Suppressor macrophage treated with lipopolysaccharide for 4 hours (primary cell): Measurements from ENCODE around the gene GARS1.
"Not testable (repeated sequence)": the region's sequence is repeated elsewhere in the genome, so short reads cannot be mapped to it uniquely, and the experiment has no call there.

Source experiments
- DNase-seq: peaks from one replicate; pipeline ENCODE4 v3.0.0-alpha.2; 2020

GARS1 gene

DNA sequence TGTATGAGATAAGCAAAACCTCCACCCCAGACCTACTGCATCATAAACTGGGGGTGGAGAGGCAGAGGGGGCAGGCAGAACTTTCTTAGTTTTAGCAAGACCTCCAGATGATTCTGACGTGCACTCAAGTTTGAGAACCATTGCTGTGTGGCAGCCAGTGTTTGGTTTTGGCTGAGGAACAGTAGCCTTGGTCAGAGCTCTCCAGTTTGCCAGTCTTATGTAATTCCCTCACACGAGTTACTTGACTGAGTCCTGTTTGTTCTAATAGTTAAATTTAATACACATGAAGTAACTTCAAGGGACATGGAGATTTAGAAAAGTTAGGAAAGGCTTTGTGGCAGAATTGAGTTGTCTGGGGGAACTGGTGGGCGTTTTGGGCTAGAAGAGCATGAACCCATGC is 38.5 kb downstream of the GARS1 start:
- no peak for DNase-seq

DNA sequence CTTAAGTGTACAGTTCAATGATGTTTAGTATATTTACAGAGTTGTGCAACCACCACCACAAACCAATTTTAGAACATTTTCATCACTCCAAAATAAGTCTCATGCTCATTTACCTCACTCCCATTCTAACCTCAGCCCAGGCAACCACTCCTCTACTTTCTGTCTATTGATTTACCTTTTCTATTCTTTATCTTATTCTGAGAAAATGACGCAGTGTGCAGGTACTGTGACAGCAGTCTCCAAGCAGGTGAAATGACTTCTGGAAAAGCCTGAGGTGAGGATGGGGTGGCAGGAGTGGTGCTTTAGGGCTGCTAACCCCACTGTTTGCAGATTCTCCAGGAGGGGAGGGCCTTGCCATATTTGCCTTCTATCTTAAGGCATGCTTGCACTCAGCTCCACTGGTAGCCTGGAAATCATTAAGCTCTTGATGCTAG is 39.5 kb downstream of the GARS1 start:
- DNase-seq, result no peak

DNA sequence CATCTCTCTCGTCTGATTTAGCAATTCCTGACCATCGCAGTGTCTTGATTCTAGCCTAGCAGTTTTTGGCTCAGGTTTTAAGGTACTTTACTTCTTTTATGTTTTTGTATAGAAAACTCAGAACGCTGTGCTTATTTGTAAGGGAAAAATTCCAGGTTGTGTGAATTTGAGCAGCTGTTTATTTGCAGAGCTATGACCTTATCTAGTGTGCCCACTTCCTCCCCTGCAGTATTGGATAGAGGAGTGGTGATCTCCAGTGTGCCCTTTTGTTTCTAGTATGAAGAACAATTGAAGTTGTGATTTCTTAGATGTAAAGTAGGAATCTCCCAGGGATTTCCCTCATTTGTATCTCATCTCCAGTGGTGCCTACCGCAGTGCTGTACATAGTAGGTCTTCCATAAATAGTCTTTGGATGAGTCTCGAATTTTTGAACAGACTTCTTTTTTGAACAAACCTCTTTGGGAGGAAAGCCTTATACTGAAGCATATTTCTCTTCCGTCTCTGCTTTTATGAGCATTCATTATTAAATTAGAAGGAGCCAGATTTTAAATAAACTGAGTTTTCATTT is 40.0 kb downstream of the GARS1 start:
- no peak for DNase-seq

DNA sequence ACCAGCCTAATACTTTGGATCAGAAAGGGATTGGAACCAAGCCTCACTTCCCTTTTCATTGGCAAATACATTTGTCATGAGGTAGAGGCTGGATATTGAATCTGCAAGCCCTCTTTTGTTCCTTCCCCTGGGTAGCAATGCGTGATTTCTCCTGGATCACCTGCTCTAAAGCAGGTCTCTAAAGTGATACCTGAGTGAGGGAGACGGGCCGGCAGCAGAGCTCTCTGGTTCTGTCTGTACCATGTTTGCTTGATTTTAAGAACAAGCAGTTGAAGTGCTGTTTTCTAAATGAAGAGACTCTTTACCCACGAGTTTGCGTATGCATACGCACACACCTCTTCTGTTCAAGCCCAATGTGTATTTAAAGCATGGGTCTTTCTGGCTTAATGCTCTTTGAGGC is 41.1 kb downstream of the GARS1 start:
- no peak for DNase-seq

DNA sequence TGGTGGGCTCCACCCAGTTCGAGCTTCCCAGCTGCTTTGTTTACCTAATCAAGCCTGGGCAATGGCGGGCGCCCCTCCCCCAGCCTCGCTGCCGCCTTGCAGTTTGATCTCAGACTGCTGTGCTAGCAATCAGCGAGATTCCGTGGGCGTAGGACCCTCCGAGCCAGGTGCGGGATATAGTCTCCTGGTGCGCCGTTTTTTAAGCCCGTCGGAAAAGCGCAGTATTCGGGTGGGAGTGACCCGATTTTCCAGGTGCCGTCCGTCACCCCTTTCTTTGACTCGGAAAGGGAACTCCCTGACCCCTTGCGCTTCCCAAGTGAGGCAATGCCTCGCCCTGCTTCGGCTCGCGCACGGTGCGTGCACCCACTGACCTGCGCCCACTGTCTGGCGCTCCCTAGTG is 47.6 kb downstream of the GARS1 start:
- DNase-seq, result not testable (repeated sequence)

DNA sequence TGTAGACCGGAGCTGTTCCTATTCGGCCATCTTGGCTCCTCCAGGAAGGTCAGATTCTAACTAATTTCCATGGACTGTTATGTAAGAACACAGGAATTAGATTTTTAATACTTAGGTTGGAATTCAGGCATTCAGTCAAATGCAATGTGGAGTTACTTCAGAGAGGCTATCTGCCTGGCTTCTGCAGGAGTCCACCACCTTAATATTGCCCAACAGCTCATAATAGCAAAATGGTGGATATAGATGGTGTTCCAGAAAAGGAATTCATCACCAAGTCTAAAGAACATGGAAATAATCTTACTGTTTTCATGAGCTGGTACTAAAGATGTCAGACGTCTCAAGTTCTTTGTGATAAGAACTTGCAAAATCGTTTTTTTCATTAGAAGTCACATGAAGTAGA is 48.1 kb downstream of the GARS1 start:
- no peak for DNase-seq

DNA sequence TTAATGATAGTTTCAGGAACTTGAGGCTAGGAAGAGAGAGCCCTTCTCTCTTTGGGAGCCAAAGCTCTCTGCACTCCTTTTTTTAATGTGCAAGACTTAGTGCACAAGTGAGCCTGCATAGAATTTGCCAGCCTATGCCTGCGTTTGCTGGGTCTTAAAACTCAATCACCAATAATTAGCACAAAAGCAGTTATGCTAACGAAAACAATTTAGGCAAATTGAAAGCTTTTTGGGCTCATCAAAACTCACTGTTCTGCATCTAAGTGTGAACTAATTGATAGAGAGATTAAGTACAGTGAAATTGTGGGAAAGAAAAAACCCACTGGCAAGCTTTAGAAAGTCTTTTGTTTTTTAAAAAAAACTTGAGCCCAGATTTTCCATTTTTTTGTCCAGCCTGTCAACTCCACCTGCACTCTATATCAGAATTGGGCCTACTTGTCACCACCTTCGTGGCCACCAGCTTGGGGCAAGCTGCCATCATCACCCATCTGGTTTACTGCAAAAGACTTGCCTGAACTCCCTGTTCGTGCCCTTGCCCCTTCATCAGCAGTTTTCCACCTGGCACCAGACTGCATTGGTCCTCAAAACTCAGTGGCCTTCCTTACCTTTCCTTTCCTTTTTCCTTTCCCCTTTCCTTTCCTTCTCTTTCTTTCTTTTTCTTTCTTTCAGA is 49.7 kb downstream of the GARS1 start:
- no peak for DNase-seq

DNA sequence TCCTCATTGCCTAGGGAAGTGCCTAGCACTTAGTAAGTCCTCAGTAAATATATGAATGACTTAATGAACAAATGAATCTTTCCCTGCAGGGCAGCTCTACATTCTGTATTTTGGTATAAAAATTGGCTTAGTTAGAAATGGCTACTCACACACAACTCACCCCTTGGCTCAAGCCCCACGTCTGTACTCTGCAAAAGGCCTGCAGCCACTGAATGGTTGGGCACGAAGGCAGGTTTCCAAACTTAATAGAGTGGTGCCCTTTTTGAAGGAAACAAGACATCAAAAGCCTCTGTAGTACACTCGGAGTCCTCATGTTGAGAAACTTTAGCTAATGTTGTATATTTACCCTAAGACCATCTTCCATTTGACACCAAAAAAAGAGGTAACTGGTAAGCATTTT is 51.0 kb downstream of the GARS1 start:
- no peak for DNase-seq

DNA sequence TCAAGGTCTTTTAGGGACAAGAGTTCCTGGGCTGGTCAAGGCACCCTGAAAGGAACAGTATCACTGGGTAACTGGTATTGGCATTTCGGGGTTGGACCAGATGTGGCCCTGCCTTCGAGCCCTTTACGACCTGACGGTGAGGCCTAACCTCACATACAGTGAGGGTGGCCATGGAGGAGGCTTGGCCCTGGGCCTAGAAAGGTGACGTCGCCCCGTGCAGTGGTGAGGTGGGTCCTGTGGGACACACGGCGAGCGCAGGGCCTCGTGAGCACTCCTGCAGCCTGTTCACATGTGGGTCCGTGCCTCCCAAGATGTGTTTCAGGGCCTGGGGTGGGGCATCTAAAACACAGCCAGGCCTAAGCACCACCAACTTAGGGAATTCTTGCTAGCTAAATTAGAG is 51.5 kb downstream of the GARS1 start:
- DNase-seq, result no peak

DNA sequence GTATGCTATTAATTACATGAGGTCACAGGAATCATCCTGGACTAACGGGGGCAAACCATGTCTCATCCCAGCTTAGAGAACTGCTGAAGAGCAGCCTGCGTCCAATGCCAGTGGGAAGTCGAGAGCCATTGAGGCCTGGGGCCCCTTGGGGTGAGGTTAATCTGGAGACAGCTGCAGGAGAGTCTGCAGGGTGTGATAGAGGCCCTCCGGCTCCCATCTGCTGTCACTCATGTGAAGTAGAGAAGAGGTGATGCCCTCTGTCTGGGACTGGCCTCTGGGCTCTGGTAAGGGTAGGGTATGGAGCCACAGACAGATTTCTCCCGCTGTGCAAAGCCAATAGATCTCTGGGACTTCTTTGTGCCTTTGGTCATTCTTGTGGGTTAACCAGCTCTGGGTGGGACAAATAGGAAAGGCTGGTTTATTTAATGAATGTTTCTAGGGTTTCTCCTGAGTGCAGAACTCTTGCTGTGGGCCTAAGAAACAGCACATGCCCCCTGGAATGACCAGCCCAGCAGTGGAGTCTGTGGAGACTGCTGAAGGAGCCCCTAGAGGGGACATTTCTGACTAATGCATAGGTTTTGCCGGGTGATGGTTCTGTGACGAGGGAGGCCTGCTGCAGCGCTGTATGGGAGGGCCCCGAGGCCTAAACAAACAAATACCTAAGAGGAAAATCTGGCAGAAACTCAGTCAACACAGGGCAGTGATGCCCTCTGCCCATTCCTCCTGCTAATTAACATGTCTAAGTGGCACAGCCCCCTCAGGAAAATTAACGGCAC is 53.1 kb downstream of the GARS1 start:
- DNase-seq, result no peak

DNA sequence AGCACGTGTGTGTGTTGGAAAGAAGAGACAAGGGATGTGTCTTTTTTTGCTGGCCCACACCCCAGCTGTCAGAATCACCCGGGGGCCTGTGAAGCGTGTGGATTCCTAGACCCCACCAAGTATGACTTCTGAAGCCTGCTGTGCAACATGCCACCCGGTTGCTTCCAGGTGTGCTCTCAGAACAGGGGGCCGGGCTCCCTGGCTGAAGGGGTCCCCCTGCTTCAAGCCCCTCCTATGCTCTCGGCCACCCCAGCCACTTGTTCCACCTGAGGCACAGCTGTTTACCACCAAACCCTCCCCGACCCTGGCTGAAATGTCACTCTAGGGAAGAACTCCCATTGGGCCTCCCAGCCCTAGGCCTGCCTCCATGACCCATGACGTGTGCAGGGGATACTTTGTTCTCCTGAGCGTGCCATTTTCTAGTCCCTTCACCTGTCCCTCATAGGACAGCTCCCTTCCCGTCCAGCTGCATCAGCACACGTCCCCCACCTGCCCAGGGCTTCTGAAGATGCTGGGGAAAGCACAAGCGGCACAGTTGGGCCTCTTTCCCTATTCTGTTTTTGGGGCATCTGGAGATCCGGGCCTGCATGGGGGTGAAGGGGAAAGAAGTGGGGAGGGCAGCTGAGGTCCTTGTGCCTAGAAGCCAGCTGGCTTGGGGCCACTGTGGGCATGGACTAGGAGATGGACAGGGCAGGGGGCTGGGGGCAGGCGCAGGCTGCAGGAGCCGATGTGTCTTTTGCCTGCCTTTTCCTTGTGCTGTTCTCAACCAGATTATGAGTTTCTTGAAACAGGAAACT is 54.3 kb downstream of the GARS1 start:
- DNase-seq, result no peak

DNA sequence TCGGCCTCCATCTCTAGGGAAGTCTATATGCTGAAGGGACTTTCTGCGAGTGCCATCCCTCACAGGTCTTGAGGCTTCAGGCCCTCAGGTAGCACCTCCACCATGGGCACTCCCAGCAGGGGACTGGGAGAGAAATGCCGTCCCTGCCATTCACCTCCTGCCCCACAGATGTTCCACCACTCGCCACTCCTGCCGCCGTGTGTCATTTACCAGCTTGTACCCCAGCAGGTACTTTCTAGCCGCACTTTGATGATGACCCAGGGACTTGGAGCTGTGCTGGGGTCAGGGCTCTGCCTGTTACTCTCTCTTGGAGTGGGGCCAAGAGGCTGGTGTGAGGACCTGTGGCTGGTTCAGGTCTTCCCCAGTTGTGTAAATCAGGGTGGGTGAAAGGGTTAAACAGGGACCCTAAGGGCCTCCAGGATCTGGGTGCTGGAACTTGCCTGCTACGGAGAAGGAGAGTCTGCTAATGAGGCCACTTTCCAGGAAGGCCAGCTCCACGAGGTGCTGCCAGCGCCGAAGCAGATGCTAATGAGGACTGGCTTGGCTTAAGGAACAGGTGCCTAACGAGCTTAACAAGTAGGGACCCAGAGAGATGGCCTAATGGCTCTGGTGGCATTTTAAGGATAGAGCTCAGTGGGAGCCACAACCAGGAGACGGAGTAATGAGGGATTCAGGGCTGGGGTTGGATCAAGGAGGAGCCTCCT is 55.2 kb downstream of the GARS1 start:
- DNase-seq, result no peak

DNA sequence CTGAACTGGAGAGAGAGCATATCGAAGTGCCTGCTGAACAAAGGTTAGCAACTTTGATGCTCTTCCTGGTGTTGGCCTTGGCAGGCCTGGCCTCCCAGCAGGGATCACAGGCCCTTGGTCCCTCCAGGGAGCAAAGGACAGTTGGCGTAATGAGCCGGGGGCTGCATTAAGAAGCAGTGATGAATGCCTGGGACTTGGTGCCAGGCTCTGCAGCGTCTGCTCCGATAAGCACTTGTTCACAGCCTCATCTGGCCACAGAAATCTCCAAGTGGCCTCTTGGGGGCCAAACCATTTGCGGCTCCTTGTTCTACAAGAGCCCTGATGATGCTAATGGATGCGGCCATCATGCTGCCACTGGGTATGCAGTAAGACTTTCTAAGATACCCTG is 55.7 kb downstream of the GARS1 start:
- DNase-seq, result no peak

DNA sequence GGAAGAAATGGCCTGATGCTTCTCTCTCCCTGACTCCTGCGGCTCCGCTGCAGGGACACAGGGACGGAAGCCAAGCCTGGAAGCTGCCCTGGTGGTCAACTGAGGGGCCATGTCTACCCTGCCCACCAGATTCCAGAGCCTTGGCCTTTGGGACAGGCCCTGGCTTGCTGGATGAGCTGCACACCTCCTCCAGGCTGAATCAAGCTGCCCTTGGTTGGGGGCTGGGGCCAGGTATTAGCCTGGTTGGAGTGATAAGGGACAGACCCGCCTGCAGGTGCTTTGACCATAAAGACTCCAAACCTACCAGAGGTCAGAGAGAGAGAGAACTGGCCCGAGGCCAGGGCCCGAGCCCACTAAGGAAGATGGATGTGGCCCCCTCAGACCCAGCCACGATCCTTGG is 57.5 kb downstream of the GARS1 start:
- DNase-seq, result no peak

DNA sequence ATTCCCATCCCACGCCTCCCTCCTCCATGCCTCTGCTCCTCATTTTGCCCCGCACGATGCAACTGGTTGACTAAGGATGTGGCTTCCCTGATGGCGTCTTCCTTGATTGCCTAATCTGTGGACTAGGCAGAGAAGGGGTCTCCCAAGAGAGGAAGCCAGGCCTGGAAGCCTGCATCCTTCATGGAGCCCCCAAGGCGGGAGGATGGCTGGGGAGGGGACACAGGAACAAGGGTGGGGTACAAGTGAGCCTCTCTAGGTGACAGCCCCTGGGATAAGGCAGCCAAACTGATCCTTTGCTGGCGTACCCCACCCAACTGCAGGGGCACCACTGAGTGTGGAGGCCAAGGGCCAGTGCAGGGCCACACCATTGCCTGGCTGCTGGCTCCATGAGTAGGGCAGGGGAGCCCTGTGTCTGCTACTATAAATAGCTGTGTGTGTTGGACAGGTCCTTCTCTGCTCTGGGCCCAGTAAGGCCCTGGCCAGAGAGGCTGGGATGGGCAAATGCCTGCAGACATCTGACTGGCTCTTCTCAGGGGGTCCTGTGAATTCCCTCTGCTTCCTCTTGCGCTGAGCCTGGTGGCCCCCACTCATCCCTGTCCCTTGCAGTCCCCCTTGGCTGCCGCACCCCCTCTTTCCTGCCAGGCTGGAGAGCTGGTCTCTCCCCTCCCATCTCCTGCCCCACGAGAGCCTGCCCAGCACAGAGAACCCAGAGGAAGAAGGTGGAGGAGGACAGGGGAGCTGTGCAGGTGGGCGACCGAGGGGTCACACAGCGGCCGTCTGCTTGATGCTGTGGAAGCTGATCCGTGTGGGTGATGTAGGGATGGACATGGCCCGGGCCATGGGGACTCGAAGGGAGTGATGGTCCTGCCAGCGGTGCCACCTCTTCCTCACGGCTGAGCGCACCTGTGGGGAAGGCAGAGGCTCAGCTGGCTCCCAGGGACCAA is 58.3 kb downstream of the GARS1 start:
- DNase-seq, result no peak

DNA sequence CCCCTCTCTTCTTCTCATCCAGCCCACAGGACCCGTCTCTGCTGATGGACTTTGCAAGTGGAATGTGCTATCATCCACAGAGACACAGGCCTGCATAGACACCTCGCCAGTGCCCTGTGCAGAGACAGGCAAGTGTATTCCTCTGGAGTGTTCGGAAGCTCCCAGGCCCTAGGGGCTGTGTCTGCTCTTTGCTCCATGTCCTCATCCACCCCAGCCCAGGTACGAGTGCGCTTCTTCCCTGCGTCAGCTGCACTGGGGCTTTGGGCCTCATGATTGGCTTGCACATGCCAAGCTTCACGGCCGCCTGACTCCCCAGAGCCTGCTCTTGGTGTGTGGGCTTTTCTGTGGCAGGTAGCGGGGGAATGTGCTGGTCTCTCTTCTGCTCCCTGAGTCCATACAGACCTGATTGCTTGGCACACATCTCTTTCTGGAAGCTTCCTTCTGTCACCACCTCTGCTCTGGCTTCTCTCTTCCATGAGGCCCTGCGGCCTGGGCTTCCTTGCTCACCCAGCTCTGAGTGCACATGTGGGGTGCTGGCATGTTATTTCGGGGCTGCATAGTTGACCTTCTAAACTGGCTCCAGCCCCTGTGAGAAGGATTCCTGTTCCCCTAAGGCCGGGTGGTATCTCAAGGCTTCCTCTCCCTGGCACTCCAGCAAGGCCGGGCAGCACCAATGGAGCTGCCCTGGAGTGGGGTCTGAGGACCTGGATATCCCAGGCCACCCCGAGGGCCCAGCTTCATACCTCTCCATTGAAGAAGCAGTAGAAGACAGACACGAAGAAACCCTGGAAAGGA is 59.8 kb downstream of the GARS1 start:
- DNase-seq, result no peak

DNA sequence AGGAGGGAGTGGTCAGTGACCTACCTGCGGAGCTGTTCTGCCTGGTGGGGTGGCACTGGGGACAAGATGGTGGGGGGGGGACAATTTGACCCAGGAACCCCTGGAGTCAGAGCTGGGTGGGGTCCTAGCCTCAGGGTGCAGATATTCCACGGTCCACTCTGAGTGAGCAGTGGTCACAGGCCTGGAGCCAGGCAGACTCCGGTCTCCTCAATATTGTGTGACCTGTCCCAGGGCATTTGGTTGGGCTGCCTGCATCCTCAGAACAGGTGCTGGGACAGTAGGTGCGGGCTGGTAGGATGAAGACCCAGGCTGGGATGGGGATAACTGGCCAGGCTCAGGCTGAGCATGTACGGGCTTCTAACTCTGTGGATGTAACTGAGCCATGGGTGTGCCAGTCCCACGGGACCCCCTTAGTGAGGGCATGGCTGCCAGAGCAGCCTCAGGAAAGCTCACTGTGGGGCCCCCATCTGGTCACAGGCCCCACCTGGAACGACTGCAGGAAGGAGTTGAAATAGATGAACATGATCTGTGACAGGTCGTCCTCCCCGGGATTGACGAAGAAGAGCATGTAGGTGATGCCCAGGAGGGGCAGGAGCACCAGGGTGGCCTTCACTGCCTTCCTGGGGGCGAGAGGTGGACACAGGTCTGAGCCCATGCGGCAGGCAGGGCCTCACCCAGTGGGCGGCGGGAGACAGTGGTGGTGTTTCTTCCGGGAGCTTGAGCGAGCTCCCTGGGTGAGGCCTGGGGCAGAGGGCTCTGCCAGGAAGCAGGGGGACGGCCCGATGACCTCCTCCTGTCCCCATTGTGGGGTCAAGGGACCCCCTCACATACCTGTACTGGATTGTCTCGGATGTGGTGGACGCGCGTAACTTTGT is 60.7 kb downstream of the GARS1 start:
- no peak for DNase-seq

DNA sequence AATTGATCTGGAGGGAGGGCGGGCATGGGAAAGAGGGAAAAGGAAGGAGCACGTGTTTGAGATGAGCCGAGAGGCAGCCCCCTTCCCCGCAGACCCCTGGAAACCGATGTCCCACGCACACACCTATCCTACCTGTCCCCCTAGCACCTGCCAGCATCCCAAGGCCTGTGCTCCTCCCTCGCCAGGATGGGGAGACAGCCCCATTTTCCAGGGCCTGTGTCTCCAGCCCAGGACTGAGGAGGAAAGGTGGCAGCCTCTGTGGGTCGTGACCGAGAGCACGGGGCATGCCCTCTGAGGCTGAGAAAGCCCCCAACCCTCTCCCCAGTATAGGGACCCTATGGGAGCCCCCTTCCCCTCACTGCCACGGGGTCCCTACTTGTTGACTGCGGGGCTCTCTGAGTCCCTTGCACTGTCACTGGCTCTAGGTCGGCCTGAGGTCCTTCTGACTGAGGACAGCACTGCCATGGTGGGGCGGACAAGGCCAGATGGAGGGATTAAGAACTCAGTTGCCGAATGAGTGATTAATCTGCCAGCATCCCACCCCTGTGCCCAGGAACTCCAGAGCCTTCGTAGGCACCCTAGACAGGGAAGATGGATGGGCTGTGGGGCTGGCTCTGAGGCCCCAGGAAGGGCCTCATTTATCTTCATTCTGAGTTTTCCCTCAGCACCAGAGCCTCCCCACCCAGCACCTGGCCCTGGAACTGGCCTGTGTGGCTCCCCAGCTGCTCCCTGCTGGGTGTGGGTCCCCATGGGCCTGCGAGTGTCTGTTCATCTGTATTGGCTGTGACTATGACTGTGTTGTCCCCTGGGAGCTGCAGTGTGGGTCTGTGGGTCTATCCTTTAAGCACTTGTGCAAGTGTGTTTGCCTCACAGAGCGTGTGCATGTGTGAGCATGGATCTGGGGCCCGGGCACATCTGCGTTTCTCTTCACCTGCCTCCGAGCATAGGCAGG is 61.6 kb downstream of the GARS1 start:
- DNase-seq, result no peak

DNA sequence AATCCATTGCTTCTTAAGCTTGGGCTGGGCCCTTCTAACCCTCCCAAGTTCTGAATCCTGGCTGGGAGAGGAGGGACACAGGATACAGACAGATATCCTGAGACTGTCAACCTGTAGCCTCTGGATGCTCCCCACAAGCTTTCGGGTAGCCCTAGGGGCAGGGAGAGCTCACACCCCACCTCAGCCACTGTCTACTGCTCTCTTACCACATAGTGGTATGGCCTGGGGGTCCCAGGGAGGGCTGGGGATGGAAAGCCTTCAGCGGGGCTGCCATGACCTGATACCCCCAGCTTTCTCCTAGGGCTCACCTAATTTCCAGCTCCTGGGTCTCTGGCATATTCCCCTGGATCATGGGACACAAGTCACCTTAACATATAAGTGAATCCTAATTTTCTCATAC is 62.5 kb downstream of the GARS1 start:
- no peak for DNase-seq
